K562 (cell line): Measurements from ENCODE around the gene DOK4. TPM values are rescaled to one million over a fixed set of nuclear protein-coding genes. Genes with fewer than 3 reads are reported as not detected.

ENCODE experiments used
- ARNT ChIP-seq, 2 experiments: fragments of 450-650 bp; IDR thresholded peaks; 2 replicates each; pipeline ENCODE4 v1.6.1; 2016; ENCODE audit warnings: mild to moderate bottlenecking in 1 of 2
- CCNT2 ChIP-seq: IDR thresholded peaks from 2 replicates; pipeline ENCODE4 v1.6.1; 2011; ENCODE audit warnings: borderline replicate concordance, low read depth, mild to moderate bottlenecking, moderate library complexity, mixed read lengths, low read length; ENCODE audit not compliant: insufficient read length; ENCODE audit errors: extremely low read depth
- ESRRA ChIP-seq: fragments of 450-650 bp; IDR thresholded peaks from 2 replicates; pipeline ENCODE4 v1.6.1; 2014; ENCODE audit warnings: low read depth, mild to moderate bottlenecking, moderate library complexity, borderline replicate concordance
- GTF2E2 ChIP-seq: fragments of 200-800 bp; sonication (Bioruptor generic); IDR thresholded peaks from 2 replicates; pipeline ENCODE4 v1.6.1; 2016; ENCODE audit warnings: missing genetic modification characterization, missing compliant biosample characterization
- SAP30 ChIP-seq: fragments of 200-600 bp; sonication (generic); IDR thresholded peaks from 2 replicates; pipeline ENCODE4 v1.6.1; 2012; ENCODE audit warnings: borderline replicate concordance, low read depth, mild to moderate bottlenecking, moderate library complexity, low read length, control low read depth, inconsistent platforms; ENCODE audit not compliant: insufficient read depth, poor library complexity, severe bottlenecking
- SMARCA4 ChIP-seq: fragments of 450-650 bp; IDR thresholded peaks from 2 replicates; pipeline ENCODE4 v1.6.1; 2016
- TCF3 ChIP-seq: sonication (generic); formaldehyde crosslinking; IDR thresholded peaks from 2 replicates; pipeline ENCODE4 v1.4.0; 2020; ENCODE audit warnings: mild to moderate bottlenecking, missing genetic modification reagents
- TCF7 ChIP-seq: sonication (generic); IDR thresholded peaks from 2 replicates; pipeline ENCODE4 v1.6.1; 2016; ENCODE audit warnings: antibody characterized with exemption, borderline replicate concordance
- TCF7L2 ChIP-seq: fragments of 150-350 bp; IDR thresholded peaks from 2 replicates; pipeline ENCODE4 v1.6.1; 2016; ENCODE audit warnings: low read depth, mild to moderate bottlenecking, low read length, moderate library complexity
- ZNF232 ChIP-seq: sonication (generic); formaldehyde crosslinking; IDR thresholded peaks from 2 replicates; pipeline ENCODE4 v1.8.0; 2022; ENCODE audit warnings: mild to moderate bottlenecking, missing genetic modification reagents
- ZNF785 ChIP-seq: fragments of 250-450 bp; sonication (Bioruptor Pico); IDR thresholded peaks from 2 replicates; pipeline ENCODE4 v1.4.0; 2020; ENCODE audit warnings: mild to moderate bottlenecking
- polyA plus RNA-seq, 8 experiments: library from polyadenylated mRNA; depleted of rRNA in 4 of 8; stranded (reverse) in 5 of 8; unstranded in 3 of 8; fragments of >200 nt; fragmentation: Nextera tagmentation in 2 of 8; fragmentation: Illumina TruSeq in 1 of 8; extraction: Ambion mirVana in 2 of 8; extraction: Trizol in 1 of 8; gene quantifications; 2 replicates each; pipeline versions ENCODE4 v1.2.1 to v1.2.3, GENCODE V29; 2011 to 2014; ENCODE audit warnings: inconsistent platforms in 1 of 8, missing spikeins in 1 of 8
- total RNA-seq, 7 experiments: library from RNA; depleted of rRNA in 6 of 7; stranded (reverse); fragments of >200 nt in 6 of 7; fragmentation: Illumina TruSeq in 2 of 7; extraction: Trizol in 2 of 7; gene quantifications; 2 replicates each; pipeline versions ENCODE4 v1.2.1 to v1.2.3, GENCODE V29; 2011 to 2021; ENCODE audit warnings: low replicate concordance in 1 of 7
- TF ChIP-seq, protein P1 (sequence below): fragments of 250-450 bp; sonication (Bioruptor Pico); IDR thresholded peaks from 2 replicates; pipeline ENCODE4 v1.8.0; 2021; ENCODE audit warnings: borderline replicate concordance, mild to moderate bottlenecking, moderate library complexity; ENCODE audit not compliant: poor library complexity, severe bottlenecking
- TF ChIP-seq, protein P2 (sequence below): fragments of 250-450 bp; sonication (Bioruptor Pico); IDR thresholded peaks from 2 replicates; pipeline ENCODE4 v1.5.0; 2022; ENCODE audit warnings: mild to moderate bottlenecking
- TF ChIP-seq, protein P3 (sequence below): fragments of 250-450 bp; sonication (Bioruptor Pico); IDR thresholded peaks from 2 replicates; pipeline ENCODE4 v1.8.0; 2021; ENCODE audit warnings: moderate library complexity, mild to moderate bottlenecking, inconsistent platforms
- TF ChIP-seq, protein P4 (sequence below): fragments of 450-650 bp; IDR thresholded peaks from 2 replicates; pipeline ENCODE4 v1.6.1; 2016; ENCODE audit warnings: missing biosample characterization, missing genetic modification characterization
- TF ChIP-seq, protein P5 (sequence below): fragments of 450-650 bp; formaldehyde crosslinking; IDR thresholded peaks from 2 replicates; pipeline ENCODE4 v1.4.0; 2020; ENCODE audit warnings: mild to moderate bottlenecking, mixed read lengths
- TF ChIP-seq, protein P6 (sequence below): fragments of 200-800 bp; sonication (Bioruptor generic); IDR thresholded peaks from 2 replicates; pipeline ENCODE4 v1.6.1; 2017; ENCODE audit warnings: missing genetic modification characterization, missing compliant biosample characterization

DOK4 gene
- total and polyA plus RNA-seq, 9 of the 15 experiments (the other 6 are each of a cell fraction or from before 2014, with no cell fraction given): 0.10 to 14.4 (median 8.3) TPM

DNA sequence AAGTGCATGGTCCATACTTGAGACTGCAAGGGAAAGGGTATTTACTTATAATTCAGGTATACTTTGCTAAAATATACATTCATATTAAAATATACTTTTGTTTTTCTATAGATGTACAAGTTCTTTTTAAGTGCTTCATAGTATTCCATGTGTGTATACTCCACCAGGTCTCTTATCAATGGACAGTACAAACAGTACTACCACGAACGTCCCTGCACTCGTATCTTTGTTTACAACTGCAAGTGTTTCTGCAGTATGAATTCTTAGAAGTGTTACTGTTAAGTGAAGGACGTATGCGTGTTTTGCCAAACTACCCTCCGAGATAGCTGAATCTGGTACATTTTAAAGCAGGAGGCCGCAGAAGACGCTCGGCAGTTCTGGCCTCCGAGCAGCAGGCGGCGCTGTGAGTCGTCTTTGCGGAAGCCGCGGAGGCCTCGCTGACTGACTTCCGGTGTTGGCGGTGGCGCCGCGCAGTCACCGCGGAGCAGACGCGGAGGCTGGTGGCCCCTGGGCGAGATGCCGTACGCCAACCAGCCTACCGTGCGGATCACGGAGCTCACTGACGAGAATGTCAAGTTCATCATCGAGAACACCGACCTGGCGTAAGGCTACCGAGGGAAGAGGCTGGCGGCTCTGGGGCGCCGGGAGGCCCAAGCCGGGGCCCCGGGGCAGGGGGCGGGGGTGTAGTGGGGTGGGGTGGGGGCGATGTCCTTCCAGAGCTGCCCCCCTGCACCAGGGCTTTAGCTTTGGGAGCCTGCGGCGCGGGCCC lies 23.9 kb downstream of the DOK4 start, which contains the start of gene POLR2C (continued):
- no peak for TF ChIP-seq ZNF232 (CRISPR knock-in tag)
- no peak for TF ChIP-seq ARNT (IDR thresholded peaks at IDR 0.05)
- TF ChIP-seq, protein P1, sequence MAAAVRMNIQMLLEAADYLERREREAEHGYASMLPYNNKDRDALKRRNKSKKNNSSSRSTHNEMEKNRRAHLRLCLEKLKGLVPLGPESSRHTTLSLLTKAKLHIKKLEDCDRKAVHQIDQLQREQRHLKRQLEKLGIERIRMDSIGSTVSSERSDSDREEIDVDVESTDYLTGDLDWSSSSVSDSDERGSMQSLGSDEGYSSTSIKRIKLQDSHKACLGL (CRISPR knock-in tag): peak; percentile 16
- peak; percentile 57; the same call in 1 of the 2 replicates for TF ChIP-seq GTF2E2 (tag)
- peak; percentile 77; the same call in 1 of the 2 replicates for TF ChIP-seq ESRRA
- TF ChIP-seq ZNF785 (CRISPR knock-in tag): no peak
- TF ChIP-seq TCF3 (CRISPR knock-in tag): peak; percentile 40; the same call in 1 of the 2 replicates
- TF ChIP-seq CCNT2: peak; percentile 81
- TF ChIP-seq, protein P2, sequence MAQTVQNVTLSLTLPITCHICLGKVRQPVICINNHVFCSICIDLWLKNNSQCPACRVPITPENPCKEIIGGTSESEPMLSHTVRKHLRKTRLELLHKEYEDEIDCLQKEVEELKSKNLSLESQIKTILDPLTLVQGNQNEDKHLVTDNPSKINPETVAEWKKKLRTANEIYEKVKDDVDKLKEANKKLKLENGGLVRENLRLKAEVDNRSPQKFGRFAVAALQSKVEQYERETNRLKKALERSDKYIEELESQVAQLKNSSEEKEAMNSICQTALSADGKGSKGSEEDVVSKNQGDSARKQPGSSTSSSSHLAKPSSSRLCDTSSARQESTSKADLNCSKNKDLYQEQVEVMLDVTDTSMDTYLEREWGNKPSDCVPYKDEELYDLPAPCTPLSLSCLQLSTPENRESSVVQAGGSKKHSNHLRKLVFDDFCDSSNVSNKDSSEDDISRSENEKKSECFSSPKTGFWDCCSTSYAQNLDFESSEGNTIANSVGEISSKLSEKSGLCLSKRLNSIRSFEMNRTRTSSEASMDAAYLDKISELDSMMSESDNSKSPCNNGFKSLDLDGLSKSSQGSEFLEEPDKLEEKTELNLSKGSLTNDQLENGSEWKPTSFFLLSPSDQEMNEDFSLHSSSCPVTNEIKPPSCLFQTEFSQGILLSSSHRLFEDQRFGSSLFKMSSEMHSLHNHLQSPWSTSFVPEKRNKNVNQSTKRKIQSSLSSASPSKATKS (CRISPR knock-in tag): no peak
- TF ChIP-seq, protein P3, sequence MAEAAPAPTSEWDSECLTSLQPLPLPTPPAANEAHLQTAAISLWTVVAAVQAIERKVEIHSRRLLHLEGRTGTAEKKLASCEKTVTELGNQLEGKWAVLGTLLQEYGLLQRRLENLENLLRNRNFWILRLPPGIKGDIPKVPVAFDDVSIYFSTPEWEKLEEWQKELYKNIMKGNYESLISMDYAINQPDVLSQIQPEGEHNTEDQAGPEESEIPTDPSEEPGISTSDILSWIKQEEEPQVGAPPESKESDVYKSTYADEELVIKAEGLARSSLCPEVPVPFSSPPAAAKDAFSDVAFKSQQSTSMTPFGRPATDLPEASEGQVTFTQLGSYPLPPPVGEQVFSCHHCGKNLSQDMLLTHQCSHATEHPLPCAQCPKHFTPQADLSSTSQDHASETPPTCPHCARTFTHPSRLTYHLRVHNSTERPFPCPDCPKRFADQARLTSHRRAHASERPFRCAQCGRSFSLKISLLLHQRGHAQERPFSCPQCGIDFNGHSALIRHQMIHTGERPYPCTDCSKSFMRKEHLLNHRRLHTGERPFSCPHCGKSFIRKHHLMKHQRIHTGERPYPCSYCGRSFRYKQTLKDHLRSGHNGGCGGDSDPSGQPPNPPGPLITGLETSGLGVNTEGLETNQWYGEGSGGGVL (CRISPR knock-in tag): no peak
- TF ChIP-seq, protein P4, sequence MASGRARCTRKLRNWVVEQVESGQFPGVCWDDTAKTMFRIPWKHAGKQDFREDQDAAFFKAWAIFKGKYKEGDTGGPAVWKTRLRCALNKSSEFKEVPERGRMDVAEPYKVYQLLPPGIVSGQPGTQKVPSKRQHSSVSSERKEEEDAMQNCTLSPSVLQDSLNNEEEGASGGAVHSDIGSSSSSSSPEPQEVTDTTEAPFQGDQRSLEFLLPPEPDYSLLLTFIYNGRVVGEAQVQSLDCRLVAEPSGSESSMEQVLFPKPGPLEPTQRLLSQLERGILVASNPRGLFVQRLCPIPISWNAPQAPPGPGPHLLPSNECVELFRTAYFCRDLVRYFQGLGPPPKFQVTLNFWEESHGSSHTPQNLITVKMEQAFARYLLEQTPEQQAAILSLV (tag): no peak
- TF ChIP-seq, protein P5, sequence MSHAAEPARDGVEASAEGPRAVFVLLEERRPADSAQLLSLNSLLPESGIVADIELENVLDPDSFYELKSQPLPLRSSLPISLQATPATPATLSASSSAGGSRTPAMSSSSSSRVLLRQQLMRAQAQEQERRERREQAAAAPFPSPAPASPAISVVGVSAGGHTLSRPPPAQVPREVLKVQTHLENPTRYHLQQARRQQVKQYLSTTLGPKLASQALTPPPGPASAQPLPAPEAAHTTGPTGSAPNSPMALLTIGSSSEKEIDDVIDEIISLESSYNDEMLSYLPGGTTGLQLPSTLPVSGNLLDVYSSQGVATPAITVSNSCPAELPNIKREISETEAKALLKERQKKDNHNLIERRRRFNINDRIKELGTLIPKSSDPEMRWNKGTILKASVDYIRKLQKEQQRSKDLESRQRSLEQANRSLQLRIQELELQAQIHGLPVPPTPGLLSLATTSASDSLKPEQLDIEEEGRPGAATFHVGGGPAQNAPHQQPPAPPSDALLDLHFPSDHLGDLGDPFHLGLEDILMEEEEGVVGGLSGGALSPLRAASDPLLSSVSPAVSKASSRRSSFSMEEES (CRISPR knock-in tag): no peak
- TF ChIP-seq SAP30: peak; percentile 72
- TF ChIP-seq TCF7L2: no peak
- 0 out of 2 replicates have a peak, but pooled peaks have one; percentile 26 for TF ChIP-seq TCF7
- TF ChIP-seq, protein P6, sequence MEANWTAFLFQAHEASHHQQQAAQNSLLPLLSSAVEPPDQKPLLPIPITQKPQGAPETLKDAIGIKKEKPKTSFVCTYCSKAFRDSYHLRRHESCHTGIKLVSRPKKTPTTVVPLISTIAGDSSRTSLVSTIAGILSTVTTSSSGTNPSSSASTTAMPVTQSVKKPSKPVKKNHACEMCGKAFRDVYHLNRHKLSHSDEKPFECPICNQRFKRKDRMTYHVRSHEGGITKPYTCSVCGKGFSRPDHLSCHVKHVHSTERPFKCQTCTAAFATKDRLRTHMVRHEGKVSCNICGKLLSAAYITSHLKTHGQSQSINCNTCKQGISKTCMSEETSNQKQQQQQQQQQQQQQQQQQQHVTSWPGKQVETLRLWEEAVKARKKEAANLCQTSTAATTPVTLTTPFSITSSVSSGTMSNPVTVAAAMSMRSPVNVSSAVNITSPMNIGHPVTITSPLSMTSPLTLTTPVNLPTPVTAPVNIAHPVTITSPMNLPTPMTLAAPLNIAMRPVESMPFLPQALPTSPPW (CRISPR knock-in tag): peak; percentile 61
- TF ChIP-seq SMARCA4: no peak
